SJCRH30 (cell line): ENCODE measurements around the gene C22orf39. TPM values are rescaled to one million over a fixed set of nuclear protein-coding genes. Genes with fewer than 3 reads are reported as not detected.

Source experiments
- DNase-seq, 2 experiments: peaks; one replicate each; pipeline ENCODE4 v3.0.0-alpha.2; 2015 to 2020
- H3K27ac ChIP-seq: fragments of 250-450 bp; sonication (Bioruptor Pico); 2 replicates; pipeline ENCODE4 v1.5.1; 2020; ENCODE audit warnings: mild to moderate bottlenecking, moderate library complexity
- H3K27me3 ChIP-seq: fragments of 250-450 bp; sonication (Bioruptor Pico); 2 replicates; pipeline ENCODE4 v1.5.1; 2020; ENCODE audit warnings: mild to moderate bottlenecking, moderate library complexity
- H3K36me3 ChIP-seq: fragments of 250-450 bp; sonication (Bioruptor Pico); 2 replicates; pipeline ENCODE4 v1.5.1; 2020; ENCODE audit warnings: mild to moderate bottlenecking, moderate library complexity
- H3K4me1 ChIP-seq: fragments of 250-450 bp; sonication (Bioruptor Pico); 2 replicates; pipeline ENCODE4 v1.5.1; 2020; ENCODE audit warnings: mild to moderate bottlenecking, moderate library complexity
- H3K4me3 ChIP-seq: fragments of 250-450 bp; sonication (Bioruptor Pico); 2 replicates; pipeline ENCODE4 v1.5.1; 2020; ENCODE audit warnings: mild to moderate bottlenecking, moderate library complexity
- H3K9me3 ChIP-seq: fragments of 250-450 bp; sonication (Bioruptor Pico); replicated peaks from 2 replicates; pipeline ENCODE4 v1.5.1; 2020; ENCODE audit warnings: mild to moderate bottlenecking, moderate library complexity
- total RNA-seq: library from RNA; depleted of rRNA; stranded (reverse); fragments of >200 nt; shearing (Covaris generic); gene quantifications from 2 replicates; pipeline ENCODE4 v1.2.3, GENCODE V29; 2014

The C22orf39 gene
- total RNA-seq, 1 experiment from 2014 or later, result 40.9 TPM

DNA sequence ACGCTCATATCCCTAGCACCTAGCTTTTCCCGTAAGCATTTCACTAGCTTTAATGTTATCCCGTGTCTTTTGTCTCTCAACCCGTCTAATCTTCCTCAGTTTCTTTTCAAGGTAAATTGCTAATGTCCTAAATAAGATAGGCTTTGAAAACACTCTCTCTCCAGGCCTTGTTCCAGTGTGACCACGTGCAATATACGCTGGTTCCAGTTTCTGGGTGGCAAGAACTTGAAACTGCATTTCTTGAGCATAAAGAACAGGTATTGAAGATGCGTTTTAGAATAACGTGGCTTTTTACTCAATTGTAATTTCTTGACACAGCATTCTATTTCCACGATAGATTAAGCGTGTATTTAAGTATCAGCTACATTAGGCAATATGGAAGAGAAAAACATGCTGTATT, 33.3 kb upstream of the C22orf39 start:
- H3K4me3 ChIP-seq, result peak overlapping the region; percentile 83

GRCh38 chr22:19480173-19480568, 32.7 kb upstream of the C22orf39 start:
- peaks cover 17% of the 10 kb centered on the region for H3K36me3 ChIP-seq
- no peaks in the 10 kb centered on the region for H3K27me3 ChIP-seq
- H3K4me1 ChIP-seq, result 0 out of 2 replicates have a peak, but pooled peaks cover 7% of the 10 kb centered on the region
- no peaks in the 10 kb centered on the region for H3K9me3 ChIP-seq
- peak overlapping the region; percentile 83 for H3K4me3 ChIP-seq
- peak overlapping the region; percentile 100 for H3K27ac ChIP-seq
- no peak for DNase-seq

More for the DNA sequence above, 33.3 kb upstream of the C22orf39 start:
- H3K27ac ChIP-seq, result no peak overlapping the region
- 0 out of 2 replicates have a peak, but pooled peaks cover 7% of the 10 kb centered on the region for H3K4me1 ChIP-seq
- H3K27me3 ChIP-seq, result no peaks in the 10 kb centered on the region
- H3K36me3 ChIP-seq, result peaks cover 22% of the 10 kb centered on the region
- no peak for DNase-seq
- H3K9me3 ChIP-seq, result no peaks in the 10 kb centered on the region

GRCh38 chr22:19479355-19480172, 32.1 kb upstream of the C22orf39 start, which contains the start of gene CDC45:
TSS of gene CDC45 (plus strand) at chr22:19479920. CDS start at chr22:19479969, 49 bp downstream.
- Histone ChIP-seq H3K27me3 (no peaks in the 10 kb centered on the region), H3K36me3 (peaks cover 18% of the 10 kb centered on the region), H3K9me3 (no peaks in the 10 kb centered on the region), H3K4me1 (0 out of 2 replicates have a peak, but pooled peaks cover 7% of the 10 kb centered on the region), H3K27ac (peak within 1 kb of the TSS; percentile 100), H3K4me3 (peak within 1 kb of the TSS; percentile 83)
- DNase-seq, result peak; percentile 96 to 99

GRCh38 chr22:19478901-19479354, 31.4 kb upstream of the C22orf39 start, which contains the start of gene UFD1:
TSS of gene UFD1 (minus strand) at chr22:19479193. CDS start at chr22:19479085, 108 bp downstream.
- Histone ChIP-seq H3K27me3 (no peaks in the 10 kb centered on the region), H3K9me3 (no peaks in the 10 kb centered on the region), H3K27ac (peak within 1 kb of the TSS; percentile 100), H3K4me1 (0 out of 2 replicates have a peak, but pooled peaks cover 7% of the 10 kb centered on the region), H3K36me3 (peaks cover 15% of the 10 kb centered on the region), H3K4me3 (peak within 1 kb of the TSS; percentile 83)
- peak; percentile 84 for DNase-seq

GRCh38 chr22:19478045-19478900, 30.8 kb upstream of the C22orf39 start:
- Histone ChIP-seq H3K27me3 (no peaks in the 10 kb centered on the region), H3K9me3 (no peaks in the 10 kb centered on the region), H3K27ac (peak overlapping the region; percentile 100), H3K4me1 (0 out of 2 replicates have a peak, but pooled peaks cover 7% of the 10 kb centered on the region), H3K36me3 (peaks cover 15% of the 10 kb centered on the region), H3K4me3 (peak overlapping the region; percentile 83)
- DNase-seq, result peak in 1 of 2 experiments; percentile 30

- peak overlapping the region; percentile 83 for H3K4me3 ChIP-seq
- H3K36me3 ChIP-seq, result peaks cover 22% of the 10 kb centered on the region
- no peaks in the 10 kb centered on the region for H3K9me3 ChIP-seq
- no peak overlapping the region for H3K27ac ChIP-seq
- H3K4me1 ChIP-seq, result 0 out of 2 replicates have a peak, but pooled peaks cover 7% of the 10 kb centered on the region
- H3K27me3 ChIP-seq, result no peaks in the 10 kb centered on the region
- no peak for DNase-seq
These were observed 30.0 kb upstream of the C22orf39 start for GRCh38 chr22:19477321-19478044.

DNA sequence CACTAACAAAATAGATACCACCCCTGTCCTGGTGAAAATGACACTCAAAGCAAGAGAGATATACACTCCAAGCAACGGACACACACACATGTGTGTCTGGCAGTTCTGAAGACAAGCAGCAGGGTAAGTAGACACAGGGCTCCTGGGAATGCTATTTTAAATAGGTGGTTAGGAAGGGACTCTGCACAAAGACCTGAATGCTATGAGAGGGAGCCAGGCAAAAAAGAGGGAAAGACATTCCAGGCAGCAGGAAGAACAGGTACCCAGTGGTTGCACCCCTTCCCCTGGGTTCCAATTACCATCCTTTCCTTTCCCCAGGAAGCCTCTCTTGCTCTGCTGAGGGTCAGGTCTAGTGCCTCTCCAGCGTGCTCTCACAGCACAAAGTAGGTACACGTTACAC, 28.5 kb upstream of the C22orf39 start:
- no peak for DNase-seq
- Histone ChIP-seq H3K4me1 (0 out of 2 replicates have a peak, but pooled peaks cover 7% of the 10 kb centered on the region), H3K4me3 (no peak overlapping the region), H3K27ac (no peak overlapping the region), H3K9me3 (no peaks in the 10 kb centered on the region), H3K27me3 (no peaks in the 10 kb centered on the region), H3K36me3 (peaks cover 28% of the 10 kb centered on the region)

GRCh38 chr22:19473578-19473977, 26.1 kb upstream of the C22orf39 start:
- Histone ChIP-seq H3K4me1 (0 out of 2 replicates have a peak, but pooled peaks cover 7% of the 10 kb centered on the region), H3K36me3 (peaks cover 41% of the 10 kb centered on the region), H3K27ac (no peak overlapping the region), H3K27me3 (no peaks in the 10 kb centered on the region), H3K4me3 (no peak overlapping the region), H3K9me3 (no peaks in the 10 kb centered on the region)
- peak; percentile 21 to 36 for DNase-seq

GRCh38 chr22:19472233-19472632, 24.7 kb upstream of the C22orf39 start:
- Histone ChIP-seq H3K27ac (no peak overlapping the region), H3K9me3 (no peaks in the 10 kb centered on the region), H3K36me3 (peaks cover 53% of the 10 kb centered on the region), H3K4me1 (0 out of 2 replicates have a peak, but pooled peaks cover 1% of the 10 kb centered on the region), H3K4me3 (no peak overlapping the region), H3K27me3 (no peaks in the 10 kb centered on the region)
- no peak for DNase-seq

DNA sequence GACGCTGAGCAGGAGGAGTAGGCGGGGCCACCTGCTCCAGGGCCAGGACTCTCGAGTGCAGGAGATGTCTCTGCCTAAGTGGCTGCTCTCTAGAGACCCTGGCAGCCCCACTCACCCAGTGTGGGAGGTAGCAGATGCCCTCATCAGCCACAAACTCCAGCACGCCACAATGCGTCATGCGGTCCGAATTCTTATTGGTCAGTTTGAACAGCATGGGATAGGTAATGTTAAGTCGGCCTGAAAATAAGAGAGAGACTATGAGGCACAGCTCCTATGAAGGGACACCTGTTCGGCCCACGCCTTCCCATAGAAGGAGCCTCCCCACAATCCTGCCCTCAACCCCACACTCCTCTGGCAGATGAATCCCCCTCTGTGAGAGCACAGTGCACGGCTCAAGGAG, 24.1 kb upstream of the C22orf39 start:
- H3K4me1 ChIP-seq, result no peaks in the 10 kb centered on the region
- H3K4me3 ChIP-seq, result no peak overlapping the region
- no peaks in the 10 kb centered on the region for H3K9me3 ChIP-seq
- no peak for DNase-seq
- no peaks in the 10 kb centered on the region for H3K27me3 ChIP-seq
- no peak overlapping the region for H3K27ac ChIP-seq
- peaks cover 58% of the 10 kb centered on the region for H3K36me3 ChIP-seq

DNA sequence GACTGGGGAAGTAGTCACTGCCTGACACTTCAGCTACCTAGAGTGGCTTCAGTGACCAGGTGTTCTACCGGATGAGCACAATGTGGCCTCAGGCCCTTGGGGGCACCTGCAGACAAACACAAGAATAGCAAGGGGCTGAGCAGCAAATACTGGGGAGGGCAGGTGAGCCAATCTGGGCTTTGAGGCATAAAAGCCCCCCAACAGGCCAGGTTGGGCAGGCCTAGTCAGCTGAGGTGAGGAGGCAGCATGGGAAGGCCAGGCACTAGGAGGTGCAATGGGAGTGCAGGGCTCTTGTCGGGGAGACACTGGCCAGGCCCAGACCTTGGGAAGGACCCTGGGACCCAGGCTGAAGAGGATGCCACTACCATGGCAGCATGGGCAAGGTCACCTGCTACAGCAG, 22.5 kb upstream of the C22orf39 start:
- no peak overlapping the region for H3K4me3 ChIP-seq
- no peaks in the 10 kb centered on the region for H3K4me1 ChIP-seq
- H3K9me3 ChIP-seq, result no peaks in the 10 kb centered on the region
- H3K36me3 ChIP-seq, result peaks cover 68% of the 10 kb centered on the region
- no peak overlapping the region for H3K27ac ChIP-seq
- H3K27me3 ChIP-seq, result no peaks in the 10 kb centered on the region
- no peak for DNase-seq

- H3K4me3 ChIP-seq, result no peak overlapping the region
- no peaks in the 10 kb centered on the region for H3K27me3 ChIP-seq
- DNase-seq, result no peak
- peaks cover 67% of the 10 kb centered on the region for H3K36me3 ChIP-seq
- 0 out of 2 replicates have a peak, but pooled peaks cover under 1% of the 10 kb centered on the region for H3K4me1 ChIP-seq
- H3K9me3 ChIP-seq, result no peaks in the 10 kb centered on the region
- no peak overlapping the region for H3K27ac ChIP-seq
These were observed 21.9 kb upstream of the C22orf39 start for GRCh38 chr22:19469421-19469820.

DNA sequence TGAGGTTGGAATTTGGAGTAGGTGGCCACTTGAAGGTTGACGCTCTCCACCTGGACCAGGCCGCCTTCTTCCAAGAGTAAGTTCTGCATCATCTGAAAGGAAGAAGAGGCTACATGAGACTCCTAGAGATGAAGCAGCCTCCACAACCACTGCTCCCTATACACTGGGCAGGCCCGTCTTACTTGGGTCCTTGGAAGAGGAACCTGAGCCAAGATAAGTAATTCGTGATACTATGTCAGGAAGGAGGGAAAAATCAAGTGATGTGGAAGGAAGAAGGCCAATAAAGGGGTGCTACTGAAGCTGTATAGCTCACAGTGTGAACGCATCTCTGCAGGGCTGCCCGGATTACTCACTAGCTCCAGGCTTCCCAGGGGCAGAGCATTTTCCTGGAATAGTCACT, 20.4 kb upstream of the C22orf39 start:
- Histone ChIP-seq H3K36me3 (peaks cover 63% of the 10 kb centered on the region), H3K27me3 (no peaks in the 10 kb centered on the region), H3K4me1 (0 out of 2 replicates have a peak, but pooled peaks cover 3% of the 10 kb centered on the region), H3K4me3 (no peak overlapping the region), H3K27ac (no peak overlapping the region), H3K9me3 (no peaks in the 10 kb centered on the region)
- DNase-seq, result no peak
